KMS-11 (cell line): ENCODE data around the gene HHATL.

Source experiments
- H2AFZ ChIP-seq: fragments of 200-600 bp; sonication (generic); 2 replicates; pipeline ENCODE4 v1.6.1; 2016; ENCODE audit warnings: antibody characterized with exemption, mixed run types, low read depth
- H3K27ac ChIP-seq: fragments of 200-600 bp; sonication (generic); 2 replicates; pipeline ENCODE4 v1.6.1; 2016; ENCODE audit warnings: mild to moderate bottlenecking, mixed run types
- H3K27me3 ChIP-seq: fragments of 200-600 bp; sonication (generic); 2 replicates; pipeline ENCODE4 v1.6.1; 2017; ENCODE audit warnings: mild to moderate bottlenecking, low read depth, mixed run types, moderate library complexity; ENCODE audit not compliant: insufficient read depth
- H3K36me3 ChIP-seq: fragments of 200-600 bp; sonication (generic); 2 replicates; pipeline ENCODE4 v1.6.1; 2017; ENCODE audit warnings: mild to moderate bottlenecking, mixed run types; ENCODE audit not compliant: insufficient read depth
- H3K4me1 ChIP-seq: fragments of 200-600 bp; sonication (generic); 2 replicates; pipeline ENCODE4 v1.6.1; 2016; ENCODE audit warnings: mild to moderate bottlenecking, low read depth, mixed run types; ENCODE audit not compliant: poor library complexity, severe bottlenecking
- H3K4me2 ChIP-seq: fragments of 200-600 bp; sonication (generic); 2 replicates; pipeline ENCODE4 v1.7.0; 2016; ENCODE audit warnings: mild to moderate bottlenecking, mixed run types
- H3K4me3 ChIP-seq: fragments of 200-600 bp; sonication (generic); IDR thresholded peaks from 2 replicates; pipeline ENCODE4 v1.6.1; 2017; ENCODE audit warnings: low read depth, low read length, mixed read lengths; ENCODE audit not compliant: insufficient read depth
- H3K79me2 ChIP-seq: fragments of 200-600 bp; sonication (generic); 2 replicates; pipeline ENCODE4 v1.6.1; 2016; ENCODE audit warnings: low read depth, mixed run types; ENCODE audit not compliant: insufficient read depth
- H3K9ac ChIP-seq: fragments of 200-600 bp; sonication (generic); 2 replicates; pipeline ENCODE4 v1.6.1; 2016; ENCODE audit warnings: mild to moderate bottlenecking, mixed run types
- H4K20me1 ChIP-seq: fragments of 200-600 bp; sonication (generic); 2 replicates; pipeline ENCODE4 v1.6.1; 2016; ENCODE audit warnings: mild to moderate bottlenecking, mixed run types; ENCODE audit not compliant: insufficient read depth
- CTCF ChIP-seq: fragments of 200-600 bp; sonication (generic); conservative IDR thresholded peaks from 2 replicates; pipeline ENCODE4 v1.6.1; 2017; ENCODE audit warnings: low read depth, mild to moderate bottlenecking, antibody characterized with exemption, low read length, moderate library complexity, mixed read lengths

HHATL gene

GRCh38 chr3:42662037-42662812 lies 40.4 kb downstream of the HHATL start:
- Histone ChIP-seq H3K4me1 (no peaks in the 10 kb centered on the region), H3K27ac (no peak overlapping the region)

GRCh38 chr3:42661593-42662022 lies 41.0 kb downstream of the HHATL start:
- no peak for TF ChIP-seq CTCF
- H3K36me3 ChIP-seq: no peaks in the 10 kb centered on the region
- H3K4me2 ChIP-seq: no peak overlapping the region
- H3K27ac ChIP-seq: no peak overlapping the region
- no peaks in the 10 kb centered on the region for H4K20me1 ChIP-seq
- H3K79me2 ChIP-seq: no peaks in the 10 kb centered on the region
- H3K4me1 ChIP-seq: no peaks in the 10 kb centered on the region
- H3K27me3 ChIP-seq: no peaks in the 10 kb centered on the region
- H3K4me3 ChIP-seq: no peak overlapping the region
- H2AFZ ChIP-seq: no peak overlapping the region
- no peak overlapping the region for H3K9ac ChIP-seq

More at GRCh38 chr3:42662037-42662812, 40.4 kb downstream of the HHATL start:
- Histone ChIP-seq H4K20me1 (no peaks in the 10 kb centered on the region), H3K4me3 (no peak overlapping the region), H2AFZ (no peak overlapping the region), H3K36me3 (no peaks in the 10 kb centered on the region), H3K27me3 (no peaks in the 10 kb centered on the region), H3K79me2 (no peaks in the 10 kb centered on the region), H3K9ac (no peak overlapping the region), H3K4me2 (no peak overlapping the region)
- TF ChIP-seq CTCF: no peak

GRCh38 chr3:42660898-42661297 lies 41.7 kb downstream of the HHATL start:
- Histone ChIP-seq H3K27me3 (no peaks in the 10 kb centered on the region), H3K4me1 (no peaks in the 10 kb centered on the region), H3K4me3 (no peak overlapping the region), H3K4me2 (no peak overlapping the region), H3K79me2 (no peaks in the 10 kb centered on the region), H3K9ac (no peak overlapping the region), H3K36me3 (no peaks in the 10 kb centered on the region), H3K27ac (no peak overlapping the region), H2AFZ (no peak overlapping the region), H4K20me1 (no peaks in the 10 kb centered on the region)
- TF ChIP-seq CTCF: no peak

GRCh38 chr3:42660131-42660715 lies 42.4 kb downstream of the HHATL start:
- TF ChIP-seq CTCF: no peak
- no peak overlapping the region for H3K4me3 ChIP-seq
- no peaks in the 10 kb centered on the region for H3K79me2 ChIP-seq
- no peak overlapping the region for H3K4me2 ChIP-seq
- H3K9ac ChIP-seq: no peak overlapping the region
- no peak overlapping the region for H3K27ac ChIP-seq
- H4K20me1 ChIP-seq: no peaks in the 10 kb centered on the region
- no peak overlapping the region for H2AFZ ChIP-seq
- no peaks in the 10 kb centered on the region for H3K27me3 ChIP-seq
- H3K4me1 ChIP-seq: no peaks in the 10 kb centered on the region
- no peaks in the 10 kb centered on the region for H3K36me3 ChIP-seq
